ENCODE measurements around the gene ETV3L. TPM values are rescaled to one million over a fixed set of nuclear protein-coding genes. Genes with fewer than 3 reads are reported as not detected.
A peak's percentile ranks its signal among the peaks of the same experiment; 100 is the strongest.
"Not testable (repeated sequence)": the region's sequence is repeated elsewhere in the genome, so short reads cannot be mapped to it uniquely, and the experiment has no call there.

Gene ETV3L
- total and polyA plus RNA-seq, 2 experiments from 2014 or later, result not detected

DNA sequence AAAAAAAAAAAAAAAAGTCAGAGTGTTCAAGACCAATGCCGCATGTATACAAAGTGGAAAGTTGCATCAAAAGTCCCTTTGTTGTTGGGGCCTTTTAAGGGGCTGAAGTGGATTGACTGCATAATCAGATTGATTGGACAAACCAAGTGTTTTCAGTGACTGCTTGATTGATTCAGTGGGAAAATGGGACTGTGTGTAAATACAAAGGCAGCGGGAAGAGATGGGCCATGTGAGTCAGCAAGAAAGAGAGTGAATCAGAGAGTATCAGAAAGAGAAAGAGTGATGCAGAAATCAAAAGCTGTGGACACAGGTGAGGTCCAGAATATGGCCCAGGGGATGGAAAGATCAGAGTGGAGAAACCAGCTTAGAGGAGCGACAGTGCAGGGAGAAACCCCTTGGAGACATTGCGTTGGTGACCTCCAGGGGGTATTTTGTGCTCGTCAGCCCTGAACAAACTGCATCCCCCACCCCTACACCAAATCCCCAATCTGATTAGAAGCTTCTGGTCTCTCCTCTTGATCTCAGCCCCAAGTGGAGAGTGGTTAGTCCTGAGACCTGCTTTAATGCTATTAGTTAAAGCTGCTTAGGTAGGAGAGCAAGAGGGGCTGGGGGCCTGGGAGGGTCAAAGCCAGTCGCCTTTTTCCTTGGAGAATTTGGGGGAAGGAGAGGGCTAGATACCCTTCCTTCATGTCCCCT is 5.1 kb upstream of the ETV3L start:
- Histone ChIP-seq H3K9ac (no peak overlapping the region), H3K27me3 (replicated peaks; ENCODE audit: insufficient read depth) (no peaks in the 10 kb centered on the region), H3K27ac (no peak overlapping the region), H4K20me1 (ENCODE audit: insufficient read depth) (no peaks in the 10 kb centered on the region), H3K79me2 (ENCODE audit: insufficient read depth) (no peaks in the 10 kb centered on the region), H3F3A (ENCODE audit: insufficient read depth) (no peaks in the 10 kb centered on the region), H3K9me2 (ENCODE audit: insufficient read depth) (no peaks in the 10 kb centered on the region), H3K4me1 (ENCODE audit: insufficient read depth) (peaks cover 12% of the 10 kb centered on the region), H3K4me2 (ENCODE audit: unreplicated experiment) (no peak overlapping the region), H3K36me3 (ENCODE audit: low read depth) (no peaks in the 10 kb centered on the region), H3K9me3 (ENCODE audit: low read depth) (no peaks in the 10 kb centered on the region), H3K4me3 (no peak overlapping the region), H2AFZ (no peak overlapping the region)
- DNase-seq, result peak; percentile 62
- WGBS, 2 experiments (ENCODE audit: low coverage in 1 of 2, low lambda C conversion rate in 2 of 2, missing lambda C conversion rate in 2 of 2), result 76 to 78% methylated on average over 6 of the region's 6 CpGs
- TF ChIP-seq EZH2 (IDR thresholded peaks at IDR 0.05; ENCODE audit: insufficient read depth, poor library complexity, severe bottlenecking), result no peak
- TF ChIP-seq EZH2phosphoT487 (IDR thresholded peaks at IDR 0.05; ENCODE audit: insufficient read depth, low read depth), result no peak
- in situ Hi-C loops (cut with MboI), result no loop called here

DNA sequence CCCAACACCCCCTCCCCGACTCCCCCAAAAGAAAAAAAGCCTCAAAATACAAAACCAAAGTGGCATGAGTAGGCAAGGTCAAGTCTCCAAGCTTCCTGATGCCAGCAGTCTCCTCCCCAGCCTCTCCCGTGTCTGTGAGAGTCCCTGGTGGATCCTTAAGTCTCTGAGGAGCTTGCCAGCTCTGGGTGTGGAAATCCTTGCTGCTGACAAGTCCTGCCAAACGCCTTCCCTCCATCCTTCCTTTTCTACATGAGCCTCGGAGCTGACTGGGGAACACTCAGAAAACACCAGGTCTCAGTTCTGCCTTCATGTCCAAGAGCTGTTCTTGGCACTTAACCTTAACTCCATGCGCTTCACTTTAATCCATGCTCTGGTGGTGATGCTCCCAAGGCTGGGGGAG is 3.7 kb upstream of the ETV3L start:
- Histone ChIP-seq H3K27ac (no peak overlapping the region), H3K4me1 (ENCODE audit: insufficient read depth) (peaks cover 12% of the 10 kb centered on the region), H3K9ac (no peak overlapping the region), H3K36me3 (ENCODE audit: low read depth) (no peaks in the 10 kb centered on the region), H4K20me1 (ENCODE audit: insufficient read depth) (no peaks in the 10 kb centered on the region), H3F3A (ENCODE audit: insufficient read depth) (no peaks in the 10 kb centered on the region), H3K4me3 (no peak overlapping the region), H3K27me3 (replicated peaks; ENCODE audit: insufficient read depth) (no peaks in the 10 kb centered on the region), H3K9me2 (ENCODE audit: insufficient read depth) (no peaks in the 10 kb centered on the region), H3K4me2 (ENCODE audit: unreplicated experiment) (no peak overlapping the region), H3K79me2 (ENCODE audit: insufficient read depth) (no peaks in the 10 kb centered on the region), H2AFZ (no peak overlapping the region), H3K9me3 (ENCODE audit: low read depth) (no peaks in the 10 kb centered on the region)
- 35 to 39% methylated on average over 4 to 5 of the region's 5 CpGs for WGBS, 2 experiments (ENCODE audit: low coverage in 1 of 2, low lambda C conversion rate in 2 of 2, missing lambda C conversion rate in 2 of 2)
- DNase-seq, result peak; percentile 13
- TF ChIP-seq EZH2phosphoT487 (IDR thresholded peaks at IDR 0.05; ENCODE audit: insufficient read depth, low read depth) (no peak), EZH2 (IDR thresholded peaks at IDR 0.05; ENCODE audit: insufficient read depth, poor library complexity, severe bottlenecking) (no peak)
- in situ Hi-C loops (cut with MboI), result no loop called here

DNA sequence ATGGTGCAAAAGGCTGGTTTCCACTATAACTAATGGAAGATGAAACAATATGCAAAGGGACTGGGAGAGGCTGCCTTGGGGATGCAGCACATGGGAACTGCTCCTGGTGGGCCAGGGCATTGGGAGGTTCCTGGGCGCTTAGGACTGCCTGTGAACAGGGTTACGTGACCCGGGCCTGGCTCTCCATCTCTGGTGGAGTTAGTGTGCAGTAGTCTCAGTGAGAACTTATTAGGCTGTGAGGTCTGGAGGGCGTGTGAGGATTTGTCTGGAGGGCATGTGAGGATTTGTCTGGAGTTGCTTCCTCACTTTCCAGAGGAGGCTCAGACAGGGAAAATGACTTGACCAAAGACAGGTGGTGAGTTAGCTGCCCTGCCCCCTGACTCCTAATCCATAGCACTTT is 1.5 kb upstream of the ETV3L start:
- Histone ChIP-seq H3K79me2 (ENCODE audit: insufficient read depth) (no peaks in the 10 kb centered on the region), H3K9me3 (ENCODE audit: low read depth) (no peaks in the 10 kb centered on the region), H3K4me1 (ENCODE audit: insufficient read depth) (peaks cover 3% of the 10 kb centered on the region), H3K9ac (no peak overlapping the region), H3K27ac (no peak overlapping the region), H3K27me3 (replicated peaks; ENCODE audit: insufficient read depth) (no peaks in the 10 kb centered on the region), H4K20me1 (ENCODE audit: insufficient read depth) (no peaks in the 10 kb centered on the region), H3F3A (ENCODE audit: insufficient read depth) (no peaks in the 10 kb centered on the region), H2AFZ (no peak overlapping the region), H3K36me3 (ENCODE audit: low read depth) (no peaks in the 10 kb centered on the region), H3K9me2 (ENCODE audit: insufficient read depth) (no peaks in the 10 kb centered on the region), H3K4me2 (ENCODE audit: unreplicated experiment) (no peak overlapping the region), H3K4me3 (no peak overlapping the region)
- 61 to 62% methylated on average over 4 of the region's 4 CpGs for WGBS, 2 experiments (ENCODE audit: low coverage in 1 of 2, low lambda C conversion rate in 2 of 2, missing lambda C conversion rate in 2 of 2)
- no peak for DNase-seq
- in situ Hi-C loops (cut with MboI), result no loop called here
- TF ChIP-seq EZH2phosphoT487 (IDR thresholded peaks at IDR 0.05; ENCODE audit: insufficient read depth, low read depth), result no peak
- no peak for TF ChIP-seq EZH2 (IDR thresholded peaks at IDR 0.05; ENCODE audit: insufficient read depth, poor library complexity, severe bottlenecking)

DNA sequence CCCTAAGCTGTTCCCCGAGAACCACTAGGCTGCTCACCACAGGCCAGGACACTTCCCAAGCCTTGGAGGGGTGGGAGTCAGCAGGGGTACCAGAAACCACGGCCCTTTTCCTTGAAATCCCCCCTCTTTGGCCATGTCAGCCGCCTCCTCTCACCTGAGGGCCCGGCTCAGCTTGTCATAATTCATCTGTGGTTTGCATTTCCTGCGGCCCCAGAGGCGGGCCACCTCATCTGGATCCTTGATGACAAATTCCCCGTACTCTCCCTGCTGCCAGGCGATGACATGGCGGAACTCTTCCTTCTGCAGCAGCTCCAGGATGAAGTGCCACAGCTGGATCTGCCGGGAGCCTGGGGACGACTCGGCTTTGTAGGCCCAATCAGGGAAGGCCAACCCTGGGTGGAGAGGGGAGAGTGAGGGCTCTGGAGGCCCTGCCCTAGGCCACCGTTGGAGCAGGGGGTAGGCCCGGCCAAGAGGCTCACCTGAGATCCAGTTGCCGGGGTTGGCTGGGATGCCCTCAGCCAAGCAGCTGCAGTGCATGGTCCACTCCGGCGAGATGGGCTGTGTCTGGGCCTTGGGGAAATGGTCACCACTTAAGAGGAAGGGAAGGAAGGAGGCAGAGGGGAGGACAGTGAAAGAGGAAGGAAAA is 498 bp downstream of the ETV3L start:
- not testable (repeated sequence) for H3K4me1 ChIP-seq (ENCODE audit: insufficient read depth)
- in situ Hi-C loops (cut with MboI), result loop anchor here (10.0 kb wide), 1 partner anchor 56 kb away; no protein-coding TSS in a partner anchor

More for the DNA sequence above, 498 bp downstream of the ETV3L start:
- H3F3A ChIP-seq (ENCODE audit: insufficient read depth); H3K9ac ChIP-seq; H3K4me3 ChIP-seq; H3K27me3 ChIP-seq (replicated peaks; ENCODE audit: insufficient read depth); DNase-seq; H3K9me3 ChIP-seq (ENCODE audit: low read depth); H2AFZ ChIP-seq; H3K36me3 ChIP-seq (ENCODE audit: low read depth); H3K79me2 ChIP-seq (ENCODE audit: insufficient read depth); H4K20me1 ChIP-seq (ENCODE audit: insufficient read depth); H3K27ac ChIP-seq; H3K9me2 ChIP-seq (ENCODE audit: insufficient read depth); H3K4me2 ChIP-seq (ENCODE audit: unreplicated experiment): not testable (repeated sequence)
- WGBS, 2 experiments (ENCODE audit: low coverage in 1 of 2, low lambda C conversion rate in 2 of 2, missing lambda C conversion rate in 2 of 2), result 72 to 74% methylated on average over 14 to 17 of the region's 17 CpGs

Measured in GM23248 (cell line).